ENCODE measurements around the gene PPARD. TPM values are rescaled to one million over a fixed set of nuclear protein-coding genes. Genes with fewer than 3 reads are reported as not detected.

PPARD gene
- polyA plus RNA-seq, 3 donors: 1.2 to 22.0 (median 2.4) TPM

DNA sequence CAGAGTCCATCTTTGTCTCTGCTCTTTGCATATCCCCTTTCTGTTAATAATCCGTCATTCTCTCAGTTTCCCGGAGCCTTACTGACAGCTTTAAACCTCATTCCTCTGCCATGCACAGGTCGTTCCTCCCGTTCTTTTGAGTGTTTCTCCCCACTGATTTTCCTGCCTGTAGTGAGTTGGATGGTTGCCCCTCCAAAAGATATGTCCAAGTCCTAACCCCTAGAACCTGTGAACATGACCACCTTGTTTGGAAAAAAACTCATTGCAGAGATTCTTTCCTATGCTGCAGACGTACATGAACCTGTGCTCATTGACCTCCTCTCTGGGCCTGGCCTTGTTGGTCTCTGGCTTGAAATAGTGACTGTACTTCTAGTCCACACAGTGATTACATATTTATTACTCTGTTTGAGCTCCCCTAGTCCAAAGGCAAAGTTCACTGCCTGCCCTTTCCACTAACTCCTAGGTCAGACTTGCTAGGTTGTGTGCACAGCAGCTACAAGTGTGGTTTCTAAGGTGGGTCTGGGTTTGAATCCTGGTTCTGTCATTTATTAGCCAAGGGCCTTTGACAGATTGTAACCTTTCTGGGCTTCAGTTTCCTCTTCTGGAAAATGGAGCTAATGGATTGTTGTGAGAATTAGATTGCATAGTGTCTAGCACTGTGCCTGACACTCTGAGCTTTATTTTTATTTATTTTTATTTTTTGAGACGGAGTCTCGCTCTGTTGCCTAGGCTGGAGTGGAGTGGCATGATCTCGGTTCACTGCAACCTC, 29.3 kb downstream of the PPARD start:
- peak overlapping the region in 2 of 3 experiments; percentile 17 to 60 for H3K4me3 ChIP-seq (replicated peaks in 1 of 3; ENCODE audit: low read depth in 2 of 3, low read length in 3 of 3)
- H3K9me3 ChIP-seq (replicated peaks in 1 of 2; ENCODE audit: control insufficient read depth in 1 of 2, insufficient read depth in 1 of 2, low read length in 2 of 2): no peaks in the 10 kb centered on the region
- peak overlapping the region in 1 of 2 donors; percentile 98 for H3K27ac ChIP-seq (ENCODE audit: low read depth in 1 of 2, low read length in 2 of 2)
- H4K20me1 ChIP-seq (ENCODE audit: insufficient read depth, low read length): peaks cover 25% of the 10 kb centered on the region
- H3K4me3 Mint-ChIP-seq: peak overlapping the region; percentile 58 to 88
- 44% methylated on average over 1 of the region's 8 CpGs for WGBS (ENCODE audit: insufficient coverage)
- peaks cover 10% of the 10 kb centered on the region for H3K79me2 ChIP-seq (ENCODE audit: insufficient read depth, low read length)
- H3K36me3 Mint-ChIP-seq: peaks cover 32 to 36% of the 10 kb centered on the region in 2 donors
- peak in 1 of 3 donors; percentile 26 for DNase-seq
- H3K4me1 ChIP-seq (ENCODE audit: control insufficient read depth in 1 of 2, insufficient read depth in 2 of 2, low read length in 2 of 2): peaks cover 61% of the 10 kb centered on the region in 2 donors
- no peak overlapping the region for H2AFZ ChIP-seq (ENCODE audit: insufficient read depth, low read depth, low read length, poor library complexity, severe bottlenecking)
- peaks cover 65% of the 10 kb centered on the region for H3K4me1 Mint-ChIP-seq
- H3K27me3 Mint-ChIP-seq (ENCODE audit: low read depth in 3 of 3): peaks cover 5 to 16% (median 15%) of the 10 kb centered on the region in 3 donors
- H3K9me3 Mint-ChIP-seq: no peaks in the 10 kb centered on the region
- intact Hi-C loops (cut with micrococcal nuclease): loop anchor here in 1 of 2 donors (2.0 kb wide), 2 partner anchors 29 to 73 kb away; partner anchors contain the start of gene PPARD
- peaks cover 0 to 3% of the 10 kb centered on the region in 2 donors for H3K36me3 ChIP-seq (replicated peaks in 1 of 2; ENCODE audit: control insufficient read depth in 1 of 2, insufficient read depth in 2 of 2, low read length in 2 of 2)
- no peak overlapping the region for H3K9ac ChIP-seq (ENCODE audit: insufficient read depth, low read length, poor library complexity, severe bottlenecking)
- H3K27ac Mint-ChIP-seq: peak overlapping the region; percentile 97 to 99 (median 99)
- peaks cover 0 to 7% of the 10 kb centered on the region in 2 donors for H3K27me3 ChIP-seq (ENCODE audit: control insufficient read depth in 2 of 2, insufficient read depth in 2 of 2, low read length in 2 of 2)
- TF ChIP-seq, protein P1, sequence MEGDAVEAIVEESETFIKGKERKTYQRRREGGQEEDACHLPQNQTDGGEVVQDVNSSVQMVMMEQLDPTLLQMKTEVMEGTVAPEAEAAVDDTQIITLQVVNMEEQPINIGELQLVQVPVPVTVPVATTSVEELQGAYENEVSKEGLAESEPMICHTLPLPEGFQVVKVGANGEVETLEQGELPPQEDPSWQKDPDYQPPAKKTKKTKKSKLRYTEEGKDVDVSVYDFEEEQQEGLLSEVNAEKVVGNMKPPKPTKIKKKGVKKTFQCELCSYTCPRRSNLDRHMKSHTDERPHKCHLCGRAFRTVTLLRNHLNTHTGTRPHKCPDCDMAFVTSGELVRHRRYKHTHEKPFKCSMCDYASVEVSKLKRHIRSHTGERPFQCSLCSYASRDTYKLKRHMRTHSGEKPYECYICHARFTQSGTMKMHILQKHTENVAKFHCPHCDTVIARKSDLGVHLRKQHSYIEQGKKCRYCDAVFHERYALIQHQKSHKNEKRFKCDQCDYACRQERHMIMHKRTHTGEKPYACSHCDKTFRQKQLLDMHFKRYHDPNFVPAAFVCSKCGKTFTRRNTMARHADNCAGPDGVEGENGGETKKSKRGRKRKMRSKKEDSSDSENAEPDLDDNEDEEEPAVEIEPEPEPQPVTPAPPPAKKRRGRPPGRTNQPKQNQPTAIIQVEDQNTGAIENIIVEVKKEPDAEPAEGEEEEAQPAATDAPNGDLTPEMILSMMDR (IDR thresholded peaks at IDR 0.05): no peak
- peak overlapping the region; percentile 75 for H3K4me2 ChIP-seq (replicated peaks; ENCODE audit: extremely low read depth, low read length, poor library complexity, severe bottlenecking)

DNA sequence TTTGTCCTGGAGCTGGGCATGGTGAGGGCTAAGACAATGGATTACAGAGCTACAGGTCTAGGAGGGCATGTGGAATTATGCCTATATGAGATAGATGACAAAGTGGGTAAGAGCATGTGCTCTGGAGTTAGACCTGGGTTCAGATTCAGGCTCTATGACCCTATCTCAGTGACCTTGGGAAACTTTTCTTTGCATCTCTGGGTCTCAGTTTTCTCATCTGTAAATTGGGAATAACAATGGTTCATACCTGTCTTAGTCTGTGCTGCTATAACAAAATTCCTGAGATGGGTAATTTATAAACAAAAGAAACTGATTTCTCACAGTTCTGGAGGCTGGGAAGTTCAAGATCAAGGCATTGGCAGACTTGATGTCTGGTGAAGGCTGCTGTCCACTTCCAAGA, 30.3 kb downstream of the PPARD start:
- Histone ChIP-seq H3K4me3 (replicated peaks in 1 of 3; ENCODE audit: low read depth in 2 of 3, low read length in 3 of 3) (no peak overlapping the region), H4K20me1 (ENCODE audit: insufficient read depth, low read length) (peaks cover 25% of the 10 kb centered on the region), H3K4me1 (ENCODE audit: control insufficient read depth in 1 of 2, insufficient read depth in 2 of 2, low read length in 2 of 2) (peaks cover 68% of the 10 kb centered on the region in 2 donors), H3K27me3 (ENCODE audit: control insufficient read depth in 2 of 2, insufficient read depth in 2 of 2, low read length in 2 of 2) (peaks cover 0 to 2% of the 10 kb centered on the region in 2 donors), H3K4me2 (replicated peaks; ENCODE audit: extremely low read depth, low read length, poor library complexity, severe bottlenecking) (no peak overlapping the region), H3K36me3 (replicated peaks in 1 of 2; ENCODE audit: control insufficient read depth in 1 of 2, insufficient read depth in 2 of 2, low read length in 2 of 2) (no peaks in the 10 kb centered on the region), H3K27ac (ENCODE audit: low read depth in 1 of 2, low read length in 2 of 2) (no peak overlapping the region), H3K9ac (ENCODE audit: insufficient read depth, low read length, poor library complexity, severe bottlenecking) (no peak overlapping the region), H3K9me3 (replicated peaks in 1 of 2; ENCODE audit: control insufficient read depth in 1 of 2, insufficient read depth in 1 of 2, low read length in 2 of 2) (no peaks in the 10 kb centered on the region), H2AFZ (ENCODE audit: insufficient read depth, low read depth, low read length, poor library complexity, severe bottlenecking) (no peak overlapping the region), H3K79me2 (ENCODE audit: insufficient read depth, low read length) (peaks cover 10% of the 10 kb centered on the region)
- intact Hi-C loops (cut with micrococcal nuclease): no loop called here
- Mint-ChIP-seq H3K27ac (no peak overlapping the region), H3K4me1 (peaks cover 72% of the 10 kb centered on the region), H3K36me3 (peaks cover 25 to 29% of the 10 kb centered on the region in 2 donors), H3K4me3 (peak overlapping the region in 1 of 2 donors; percentile 16), H3K9me3 (no peaks in the 10 kb centered on the region), H3K27me3 (ENCODE audit: low read depth in 3 of 3) (peaks cover 0 to 14% (median 12%) of the 10 kb centered on the region in 3 donors)
- DNase-seq: no peak
- TF ChIP-seq, protein P1 (IDR thresholded peaks at IDR 0.05): no peak
